ENCODE data around the gene POLA2.

GRCh38 chr11:65279279-65279678 lies 17.5 kb downstream of the POLA2 start:
- no peak for TF ChIP-seq POLR2A (conservative IDR thresholded peaks at IDR 0.05)
- no peak for TF ChIP-seq NCOA6 (IDR thresholded peaks at IDR 0.05)
- TF ChIP-seq CBFB (CRISPR knock-in tag; IDR thresholded peaks at IDR 0.05), result no peak
- TF ChIP-seq STAG1 (CRISPR knock-in tag; IDR thresholded peaks at IDR 0.05; ENCODE audit: borderline replicate concordance), result no peak
- no peak for TF ChIP-seq CGGBP1 (CRISPR knock-in tag; IDR thresholded peaks at IDR 0.05)
- no peak for TF ChIP-seq NFIC (IDR thresholded peaks at IDR 0.05)
- TF ChIP-seq CTCF (IDR thresholded peaks at IDR 0.05 in 2 of 3, conservative IDR thresholded peaks at IDR 0.05 in 1 of 3; ENCODE audit: insufficient read depth in 2 of 3, low read depth in 1 of 3, low read length in 3 of 3), result no peak
- no peak for TF ChIP-seq ZBTB34 (CRISPR knock-in tag; IDR thresholded peaks at IDR 0.05)
- no peak for TF ChIP-seq PHB2 (IDR thresholded peaks at IDR 0.05; ENCODE audit: low read depth)
- TF ChIP-seq ZNF512 (tag; IDR thresholded peaks at IDR 0.05), result no peak
- TF ChIP-seq POLR2AphosphoS2 (IDR thresholded peaks at IDR 0.05; ENCODE audit: low read length), result no peak
- TF ChIP-seq CBX2 (IDR thresholded peaks at IDR 0.05; ENCODE audit: insufficient read depth, low read length, poor library complexity, severe bottlenecking), result no peak
- TF ChIP-seq PATZ1 (CRISPR knock-in tag; IDR thresholded peaks at IDR 0.05; ENCODE audit: borderline replicate concordance), result no peak
- TF ChIP-seq BCLAF1 (IDR thresholded peaks at IDR 0.05; ENCODE audit: borderline replicate concordance in 1 of 2, control insufficient read depth in 1 of 2, low read depth in 2 of 2, low read length in 1 of 2), result no peak
